ENCODE data around the gene ATXN2. TPM values are rescaled to one million over a fixed set of nuclear protein-coding genes. Genes with fewer than 3 reads are reported as not detected.

The ATXN2 gene
- total and polyA plus RNA-seq, 9 of the 15 experiments (the other 6 are each of a cell fraction or from before 2014, with no cell fraction given): 16.8 to 67.8 (median 29.3) TPM

DNA sequence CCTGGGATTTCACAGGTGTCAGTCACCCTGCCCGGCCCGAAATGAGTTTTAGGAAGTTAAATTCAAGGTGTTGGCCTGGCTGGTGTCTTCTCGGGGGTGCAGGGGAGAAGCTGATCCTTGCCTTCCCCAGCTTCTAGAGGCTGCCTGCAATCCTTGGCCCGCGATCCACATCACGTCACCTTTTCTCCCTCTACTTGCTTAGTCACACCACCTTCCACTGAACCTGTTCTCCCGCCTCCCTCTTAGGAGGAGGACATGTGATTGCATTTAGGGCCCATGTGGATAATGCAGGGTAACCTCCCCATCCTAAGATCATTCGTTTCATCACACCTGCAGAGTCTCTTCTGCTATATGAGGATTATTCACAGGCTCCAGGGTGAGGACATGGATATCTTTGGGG lies 25.4 kb upstream of the ATXN2 start (continued):
- TF ChIP-seq, protein P1, sequence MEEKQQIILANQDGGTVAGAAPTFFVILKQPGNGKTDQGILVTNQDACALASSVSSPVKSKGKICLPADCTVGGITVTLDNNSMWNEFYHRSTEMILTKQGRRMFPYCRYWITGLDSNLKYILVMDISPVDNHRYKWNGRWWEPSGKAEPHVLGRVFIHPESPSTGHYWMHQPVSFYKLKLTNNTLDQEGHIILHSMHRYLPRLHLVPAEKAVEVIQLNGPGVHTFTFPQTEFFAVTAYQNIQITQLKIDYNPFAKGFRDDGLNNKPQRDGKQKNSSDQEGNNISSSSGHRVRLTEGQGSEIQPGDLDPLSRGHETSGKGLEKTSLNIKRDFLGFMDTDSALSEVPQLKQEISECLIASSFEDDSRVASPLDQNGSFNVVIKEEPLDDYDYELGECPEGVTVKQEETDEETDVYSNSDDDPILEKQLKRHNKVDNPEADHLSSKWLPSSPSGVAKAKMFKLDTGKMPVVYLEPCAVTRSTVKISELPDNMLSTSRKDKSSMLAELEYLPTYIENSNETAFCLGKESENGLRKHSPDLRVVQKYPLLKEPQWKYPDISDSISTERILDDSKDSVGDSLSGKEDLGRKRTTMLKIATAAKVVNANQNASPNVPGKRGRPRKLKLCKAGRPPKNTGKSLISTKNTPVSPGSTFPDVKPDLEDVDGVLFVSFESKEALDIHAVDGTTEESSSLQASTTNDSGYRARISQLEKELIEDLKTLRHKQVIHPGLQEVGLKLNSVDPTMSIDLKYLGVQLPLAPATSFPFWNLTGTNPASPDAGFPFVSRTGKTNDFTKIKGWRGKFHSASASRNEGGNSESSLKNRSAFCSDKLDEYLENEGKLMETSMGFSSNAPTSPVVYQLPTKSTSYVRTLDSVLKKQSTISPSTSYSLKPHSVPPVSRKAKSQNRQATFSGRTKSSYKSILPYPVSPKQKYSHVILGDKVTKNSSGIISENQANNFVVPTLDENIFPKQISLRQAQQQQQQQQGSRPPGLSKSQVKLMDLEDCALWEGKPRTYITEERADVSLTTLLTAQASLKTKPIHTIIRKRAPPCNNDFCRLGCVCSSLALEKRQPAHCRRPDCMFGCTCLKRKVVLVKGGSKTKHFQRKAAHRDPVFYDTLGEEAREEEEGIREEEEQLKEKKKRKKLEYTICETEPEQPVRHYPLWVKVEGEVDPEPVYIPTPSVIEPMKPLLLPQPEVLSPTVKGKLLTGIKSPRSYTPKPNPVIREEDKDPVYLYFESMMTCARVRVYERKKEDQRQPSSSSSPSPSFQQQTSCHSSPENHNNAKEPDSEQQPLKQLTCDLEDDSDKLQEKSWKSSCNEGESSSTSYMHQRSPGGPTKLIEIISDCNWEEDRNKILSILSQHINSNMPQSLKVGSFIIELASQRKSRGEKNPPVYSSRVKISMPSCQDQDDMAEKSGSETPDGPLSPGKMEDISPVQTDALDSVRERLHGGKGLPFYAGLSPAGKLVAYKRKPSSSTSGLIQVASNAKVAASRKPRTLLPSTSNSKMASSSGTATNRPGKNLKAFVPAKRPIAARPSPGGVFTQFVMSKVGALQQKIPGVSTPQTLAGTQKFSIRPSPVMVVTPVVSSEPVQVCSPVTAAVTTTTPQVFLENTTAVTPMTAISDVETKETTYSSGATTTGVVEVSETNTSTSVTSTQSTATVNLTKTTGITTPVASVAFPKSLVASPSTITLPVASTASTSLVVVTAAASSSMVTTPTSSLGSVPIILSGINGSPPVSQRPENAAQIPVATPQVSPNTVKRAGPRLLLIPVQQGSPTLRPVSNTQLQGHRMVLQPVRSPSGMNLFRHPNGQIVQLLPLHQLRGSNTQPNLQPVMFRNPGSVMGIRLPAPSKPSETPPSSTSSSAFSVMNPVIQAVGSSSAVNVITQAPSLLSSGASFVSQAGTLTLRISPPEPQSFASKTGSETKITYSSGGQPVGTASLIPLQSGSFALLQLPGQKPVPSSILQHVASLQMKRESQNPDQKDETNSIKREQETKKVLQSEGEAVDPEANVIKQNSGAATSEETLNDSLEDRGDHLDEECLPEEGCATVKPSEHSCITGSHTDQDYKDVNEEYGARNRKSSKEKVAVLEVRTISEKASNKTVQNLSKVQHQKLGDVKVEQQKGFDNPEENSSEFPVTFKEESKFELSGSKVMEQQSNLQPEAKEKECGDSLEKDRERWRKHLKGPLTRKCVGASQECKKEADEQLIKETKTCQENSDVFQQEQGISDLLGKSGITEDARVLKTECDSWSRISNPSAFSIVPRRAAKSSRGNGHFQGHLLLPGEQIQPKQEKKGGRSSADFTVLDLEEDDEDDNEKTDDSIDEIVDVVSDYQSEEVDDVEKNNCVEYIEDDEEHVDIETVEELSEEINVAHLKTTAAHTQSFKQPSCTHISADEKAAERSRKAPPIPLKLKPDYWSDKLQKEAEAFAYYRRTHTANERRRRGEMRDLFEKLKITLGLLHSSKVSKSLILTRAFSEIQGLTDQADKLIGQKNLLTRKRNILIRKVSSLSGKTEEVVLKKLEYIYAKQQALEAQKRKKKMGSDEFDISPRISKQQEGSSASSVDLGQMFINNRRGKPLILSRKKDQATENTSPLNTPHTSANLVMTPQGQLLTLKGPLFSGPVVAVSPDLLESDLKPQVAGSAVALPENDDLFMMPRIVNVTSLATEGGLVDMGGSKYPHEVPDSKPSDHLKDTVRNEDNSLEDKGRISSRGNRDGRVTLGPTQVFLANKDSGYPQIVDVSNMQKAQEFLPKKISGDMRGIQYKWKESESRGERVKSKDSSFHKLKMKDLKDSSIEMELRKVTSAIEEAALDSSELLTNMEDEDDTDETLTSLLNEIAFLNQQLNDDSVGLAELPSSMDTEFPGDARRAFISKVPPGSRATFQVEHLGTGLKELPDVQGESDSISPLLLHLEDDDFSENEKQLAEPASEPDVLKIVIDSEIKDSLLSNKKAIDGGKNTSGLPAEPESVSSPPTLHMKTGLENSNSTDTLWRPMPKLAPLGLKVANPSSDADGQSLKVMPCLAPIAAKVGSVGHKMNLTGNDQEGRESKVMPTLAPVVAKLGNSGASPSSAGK (IDR thresholded peaks at IDR 0.05): peak; percentile 83
- TF ChIP-seq EP300 (IDR thresholded peaks at IDR 0.05; ENCODE audit: low read length): 0 out of 2 replicates have a peak, but pooled peaks have one; percentile 14
- TF ChIP-seq, protein P2, sequence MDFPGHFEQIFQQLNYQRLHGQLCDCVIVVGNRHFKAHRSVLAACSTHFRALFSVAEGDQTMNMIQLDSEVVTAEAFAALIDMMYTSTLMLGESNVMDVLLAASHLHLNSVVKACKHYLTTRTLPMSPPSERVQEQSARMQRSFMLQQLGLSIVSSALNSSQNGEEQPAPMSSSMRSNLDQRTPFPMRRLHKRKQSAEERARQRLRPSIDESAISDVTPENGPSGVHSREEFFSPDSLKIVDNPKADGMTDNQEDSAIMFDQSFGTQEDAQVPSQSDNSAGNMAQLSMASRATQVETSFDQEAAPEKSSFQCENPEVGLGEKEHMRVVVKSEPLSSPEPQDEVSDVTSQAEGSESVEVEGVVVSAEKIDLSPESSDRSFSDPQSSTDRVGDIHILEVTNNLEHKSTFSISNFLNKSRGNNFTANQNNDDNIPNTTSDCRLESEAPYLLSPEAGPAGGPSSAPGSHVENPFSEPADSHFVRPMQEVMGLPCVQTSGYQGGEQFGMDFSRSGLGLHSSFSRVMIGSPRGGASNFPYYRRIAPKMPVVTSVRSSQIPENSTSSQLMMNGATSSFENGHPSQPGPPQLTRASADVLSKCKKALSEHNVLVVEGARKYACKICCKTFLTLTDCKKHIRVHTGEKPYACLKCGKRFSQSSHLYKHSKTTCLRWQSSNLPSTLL (IDR thresholded peaks at IDR 0.05): no peak
- no peak for TF ChIP-seq POLR2G (IDR thresholded peaks at IDR 0.05; ENCODE audit: low read depth, low read length)
- no peak for TF ChIP-seq MCM7 (IDR thresholded peaks at IDR 0.05)
- TF ChIP-seq BDP1 (IDR thresholded peaks at IDR 0.05; ENCODE audit: insufficient read depth, insufficient read length): no peak
- TF ChIP-seq, protein P3, sequence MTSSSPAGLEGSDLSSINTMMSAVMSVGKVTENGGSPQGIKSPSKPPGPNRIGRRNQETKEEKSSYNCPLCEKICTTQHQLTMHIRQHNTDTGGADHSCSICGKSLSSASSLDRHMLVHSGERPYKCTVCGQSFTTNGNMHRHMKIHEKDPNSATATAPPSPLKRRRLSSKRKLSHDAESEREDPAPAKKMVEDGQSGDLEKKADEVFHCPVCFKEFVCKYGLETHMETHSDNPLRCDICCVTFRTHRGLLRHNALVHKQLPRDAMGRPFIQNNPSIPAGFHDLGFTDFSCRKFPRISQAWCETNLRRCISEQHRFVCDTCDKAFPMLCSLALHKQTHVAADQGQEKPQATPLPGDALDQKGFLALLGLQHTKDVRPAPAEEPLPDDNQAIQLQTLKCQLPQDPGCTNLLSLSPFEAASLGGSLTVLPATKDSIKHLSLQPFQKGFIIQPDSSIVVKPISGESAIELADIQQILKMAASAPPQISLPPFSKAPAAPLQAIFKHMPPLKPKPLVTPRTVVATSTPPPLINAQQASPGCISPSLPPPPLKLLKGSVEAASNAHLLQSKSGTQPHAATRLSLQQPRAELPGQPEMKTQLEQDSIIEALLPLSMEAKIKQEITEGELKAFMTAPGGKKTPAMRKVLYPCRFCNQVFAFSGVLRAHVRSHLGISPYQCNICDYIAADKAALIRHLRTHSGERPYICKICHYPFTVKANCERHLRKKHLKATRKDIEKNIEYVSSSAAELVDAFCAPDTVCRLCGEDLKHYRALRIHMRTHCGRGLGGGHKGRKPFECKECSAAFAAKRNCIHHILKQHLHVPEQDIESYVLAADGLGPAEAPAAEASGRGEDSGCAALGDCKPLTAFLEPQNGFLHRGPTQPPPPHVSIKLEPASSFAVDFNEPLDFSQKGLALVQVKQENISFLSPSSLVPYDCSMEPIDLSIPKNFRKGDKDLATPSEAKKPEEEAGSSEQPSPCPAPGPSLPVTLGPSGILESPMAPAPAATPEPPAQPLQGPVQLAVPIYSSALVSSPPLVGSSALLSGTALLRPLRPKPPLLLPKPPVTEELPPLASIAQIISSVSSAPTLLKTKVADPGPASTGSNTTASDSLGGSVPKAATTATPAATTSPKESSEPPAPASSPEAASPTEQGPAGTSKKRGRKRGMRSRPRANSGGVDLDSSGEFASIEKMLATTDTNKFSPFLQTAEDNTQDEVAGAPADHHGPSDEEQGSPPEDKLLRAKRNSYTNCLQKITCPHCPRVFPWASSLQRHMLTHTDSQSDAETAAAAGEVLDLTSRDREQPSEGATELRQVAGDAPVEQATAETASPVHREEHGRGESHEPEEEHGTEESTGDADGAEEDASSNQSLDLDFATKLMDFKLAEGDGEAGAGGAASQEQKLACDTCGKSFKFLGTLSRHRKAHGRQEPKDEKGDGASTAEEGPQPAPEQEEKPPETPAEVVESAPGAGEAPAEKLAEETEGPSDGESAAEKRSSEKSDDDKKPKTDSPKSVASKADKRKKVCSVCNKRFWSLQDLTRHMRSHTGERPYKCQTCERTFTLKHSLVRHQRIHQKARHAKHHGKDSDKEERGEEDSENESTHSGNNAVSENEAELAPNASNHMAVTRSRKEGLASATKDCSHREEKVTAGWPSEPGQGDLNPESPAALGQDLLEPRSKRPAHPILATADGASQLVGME (CRISPR knock-in tag; IDR thresholded peaks at IDR 0.05): no peak
- TF ChIP-seq MAFG (tag; conservative IDR thresholded peaks at IDR 0.05): peak; percentile 73
- no peak for TF ChIP-seq HDGF (IDR thresholded peaks at IDR 0.05)
- no peak for TF ChIP-seq ADNP (tag; IDR thresholded peaks at IDR 0.05)

Data from K562 (cell line).